ENCODE measurements around the gene XYLT2. TPM values are rescaled to one million over a fixed set of nuclear protein-coding genes. Genes with fewer than 3 reads are reported as not detected.
A peak's percentile ranks its signal among the peaks of the same experiment; 100 is the strongest.

Gene XYLT2
- total and polyA plus RNA-seq, 9 of the 15 experiments (the other 6 are each of a cell fraction or from before 2014, with no cell fraction given), result 0.63 to 9.1 (median 4.3) TPM

DNA sequence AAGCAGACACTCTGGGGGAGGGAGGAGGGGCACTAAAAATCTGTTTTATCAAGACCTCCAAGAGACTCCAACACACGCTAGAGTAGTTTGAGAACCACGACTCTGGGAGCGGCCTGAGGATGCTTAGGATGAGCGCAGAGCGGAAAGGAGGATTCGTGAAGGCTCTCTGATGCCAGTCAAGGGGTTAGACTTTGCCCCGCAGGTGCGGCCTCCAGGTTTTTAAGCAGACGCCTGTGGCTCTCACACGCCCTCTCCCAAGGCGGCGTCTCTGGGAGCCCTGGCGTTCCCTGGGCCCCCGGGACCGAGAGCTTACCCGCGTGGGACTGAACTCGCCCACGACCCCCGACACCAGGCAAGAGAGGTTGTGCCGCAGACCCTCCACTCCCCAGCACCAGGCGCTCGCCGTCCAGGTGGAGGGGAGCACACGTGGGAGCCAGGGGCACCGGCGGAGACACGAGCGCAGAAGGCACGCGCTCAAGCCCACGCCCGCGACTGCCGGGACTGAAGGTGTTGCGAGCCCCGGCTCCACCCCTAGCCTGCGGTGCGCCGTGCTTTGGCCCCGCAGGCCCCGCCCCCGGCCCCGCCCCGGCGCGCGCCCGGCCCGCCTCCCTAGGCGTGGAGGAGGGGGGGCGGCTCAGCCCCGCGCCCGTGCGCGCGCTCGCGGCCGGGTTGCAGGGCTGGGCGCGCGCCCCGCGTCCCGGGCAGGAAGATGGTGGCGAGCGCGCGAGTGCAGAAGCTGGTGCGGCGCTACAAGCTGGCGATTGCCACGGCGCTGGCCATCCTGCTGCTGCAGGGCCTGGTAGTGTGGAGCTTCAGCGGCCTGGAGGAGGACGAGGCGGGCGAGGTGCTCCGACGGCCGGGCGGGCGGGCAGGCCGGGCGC lies at the start of gene XYLT2 (continued):
- TF ChIP-seq ZNF280B (CRISPR knock-in tag; IDR thresholded peaks at IDR 0.05) (no peak), TRIM28 (IDR thresholded peaks at IDR 0.05) (no peak), DPF2 (IDR thresholded peaks at IDR 0.05) (0 out of 2 replicates have a peak, but pooled peaks have one; percentile 28), PYGO2 (tag; IDR thresholded peaks at IDR 0.05) (no peak), CBX1 (IDR thresholded peaks at IDR 0.05; ENCODE audit: low read depth) (0 out of 2 replicates have a peak, but pooled peaks have one; percentile 9), HDAC6 (IDR thresholded peaks at IDR 0.05; ENCODE audit: low read depth, low read length) (no peak), ETS2 (tag; IDR thresholded peaks at IDR 0.05; ENCODE audit: borderline replicate concordance, poor library complexity, severe bottlenecking) (no peak), BHLHE40 (IDR thresholded peaks at IDR 0.05; ENCODE audit: low read length) (peak; percentile 35; the same call in 1 of the 2 replicates), CC2D1A (IDR thresholded peaks at IDR 0.05) (no peak), SRSF9 (IDR thresholded peaks at IDR 0.05; ENCODE audit: borderline replicate concordance, low read depth, low read length) (no peak), ZNF134 (CRISPR knock-in tag; conservative IDR thresholded peaks at IDR 0.05) (no peak), ZNF174 (CRISPR knock-in tag; IDR thresholded peaks at IDR 0.05) (no peak), MYC (IDR thresholded peaks at IDR 0.05; ENCODE audit: low read depth, low read length) (peak; percentile 49), MYC (CRISPR knock-in tag; IDR thresholded peaks at IDR 0.05; ENCODE audit: borderline replicate concordance, low read depth) (no peak; the same call in 1 of the 2 replicates), HCFC1 (IDR thresholded peaks at IDR 0.05; ENCODE audit: low read depth, low read length) (0 out of 2 replicates have a peak, but pooled peaks have one; percentile 33), IRF9 (tag; IDR thresholded peaks at IDR 0.05) (no peak)
- TF ChIP-seq, protein P1, sequence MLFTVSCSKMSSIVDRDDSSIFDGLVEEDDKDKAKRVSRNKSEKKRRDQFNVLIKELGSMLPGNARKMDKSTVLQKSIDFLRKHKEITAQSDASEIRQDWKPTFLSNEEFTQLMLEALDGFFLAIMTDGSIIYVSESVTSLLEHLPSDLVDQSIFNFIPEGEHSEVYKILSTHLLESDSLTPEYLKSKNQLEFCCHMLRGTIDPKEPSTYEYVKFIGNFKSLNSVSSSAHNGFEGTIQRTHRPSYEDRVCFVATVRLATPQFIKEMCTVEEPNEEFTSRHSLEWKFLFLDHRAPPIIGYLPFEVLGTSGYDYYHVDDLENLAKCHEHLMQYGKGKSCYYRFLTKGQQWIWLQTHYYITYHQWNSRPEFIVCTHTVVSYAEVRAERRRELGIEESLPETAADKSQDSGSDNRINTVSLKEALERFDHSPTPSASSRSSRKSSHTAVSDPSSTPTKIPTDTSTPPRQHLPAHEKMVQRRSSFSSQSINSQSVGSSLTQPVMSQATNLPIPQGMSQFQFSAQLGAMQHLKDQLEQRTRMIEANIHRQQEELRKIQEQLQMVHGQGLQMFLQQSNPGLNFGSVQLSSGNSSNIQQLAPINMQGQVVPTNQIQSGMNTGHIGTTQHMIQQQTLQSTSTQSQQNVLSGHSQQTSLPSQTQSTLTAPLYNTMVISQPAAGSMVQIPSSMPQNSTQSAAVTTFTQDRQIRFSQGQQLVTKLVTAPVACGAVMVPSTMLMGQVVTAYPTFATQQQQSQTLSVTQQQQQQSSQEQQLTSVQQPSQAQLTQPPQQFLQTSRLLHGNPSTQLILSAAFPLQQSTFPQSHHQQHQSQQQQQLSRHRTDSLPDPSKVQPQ (CRISPR knock-in tag; IDR thresholded peaks at IDR 0.05; ENCODE audit: borderline replicate concordance), result no peak
- TF ChIP-seq, protein P2, sequence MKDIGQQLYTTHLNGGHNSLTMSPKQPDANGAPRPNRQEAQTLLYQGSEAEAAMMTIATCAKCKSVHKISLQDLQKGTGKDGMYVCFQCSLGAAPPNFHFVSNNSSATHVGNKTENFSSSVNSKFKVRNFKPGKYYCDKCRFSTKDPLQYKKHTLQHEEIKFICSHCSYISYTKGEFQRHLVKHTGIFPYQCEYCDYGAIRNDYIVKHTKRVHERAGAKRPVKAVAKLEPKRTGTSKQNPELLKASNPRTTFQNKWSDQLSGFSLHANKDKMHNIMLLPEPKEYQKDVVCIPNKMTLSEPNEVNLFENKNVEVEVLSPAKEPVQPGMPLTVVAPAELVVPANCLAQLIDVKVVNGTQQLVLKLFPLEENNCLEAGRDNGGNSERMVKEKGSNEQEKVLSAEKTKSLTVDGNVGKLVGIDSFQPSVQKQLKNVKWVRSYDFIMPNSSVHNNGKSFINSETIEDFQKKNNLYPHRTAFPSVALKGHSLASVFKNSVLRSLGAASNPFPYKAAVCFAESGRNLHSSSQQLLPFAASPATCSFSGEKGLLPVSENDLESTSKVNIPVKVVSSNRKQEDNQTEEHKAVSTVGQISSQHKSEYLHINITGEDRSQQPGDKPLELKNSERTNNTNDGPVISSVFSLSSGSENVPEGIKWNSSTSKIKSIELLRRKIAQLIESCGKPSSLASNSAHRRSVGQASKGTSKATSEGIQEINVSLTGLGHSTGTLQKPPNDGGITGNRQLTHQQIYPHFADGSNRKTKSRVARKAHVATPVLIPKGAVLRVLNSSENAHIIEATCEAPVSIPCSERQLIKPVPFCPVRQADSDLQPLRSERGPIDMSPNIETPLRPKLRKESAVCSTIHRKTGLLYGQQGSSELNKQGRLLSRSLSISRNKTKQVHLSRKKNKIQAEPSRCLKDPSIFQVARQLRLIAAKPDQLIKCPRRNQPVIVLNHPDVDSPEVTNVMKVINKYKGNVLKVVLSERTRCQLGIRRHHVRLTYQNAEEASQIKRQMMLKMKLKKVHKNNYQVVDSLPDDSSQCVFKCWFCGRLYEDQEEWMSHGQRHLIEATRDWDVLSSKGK (CRISPR knock-in tag; IDR thresholded peaks at IDR 0.05), result no peak
- TF ChIP-seq, protein P3, sequence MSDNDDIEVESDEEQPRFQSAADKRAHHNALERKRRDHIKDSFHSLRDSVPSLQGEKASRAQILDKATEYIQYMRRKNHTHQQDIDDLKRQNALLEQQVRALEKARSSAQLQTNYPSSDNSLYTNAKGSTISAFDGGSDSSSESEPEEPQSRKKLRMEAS (CRISPR knock-in tag; IDR thresholded peaks at IDR 0.05), result peak; percentile 92

Data from K562 (cell line).